NCI-H2081 treated with DMSO at 0.1 percent for 48 hours (cell line): Measurements from ENCODE around the gene AP1G2.
A peak's percentile ranks its signal among the peaks of the same experiment; 100 is the strongest.
"Not testable (repeated sequence)": the region's sequence is repeated elsewhere in the genome, so short reads cannot be mapped to it uniquely, and the experiment has no call there.

ENCODE experiments used
- DNase-seq: peaks from one replicate; lab custom pipeline; 2025; lab: John Stamatoyannopoulos, UW

AP1G2 gene

GRCh38 chr14:23594191-23594590, 26.6 kb upstream of the AP1G2 start:
- DNase-seq, result not testable (repeated sequence)

DNA sequence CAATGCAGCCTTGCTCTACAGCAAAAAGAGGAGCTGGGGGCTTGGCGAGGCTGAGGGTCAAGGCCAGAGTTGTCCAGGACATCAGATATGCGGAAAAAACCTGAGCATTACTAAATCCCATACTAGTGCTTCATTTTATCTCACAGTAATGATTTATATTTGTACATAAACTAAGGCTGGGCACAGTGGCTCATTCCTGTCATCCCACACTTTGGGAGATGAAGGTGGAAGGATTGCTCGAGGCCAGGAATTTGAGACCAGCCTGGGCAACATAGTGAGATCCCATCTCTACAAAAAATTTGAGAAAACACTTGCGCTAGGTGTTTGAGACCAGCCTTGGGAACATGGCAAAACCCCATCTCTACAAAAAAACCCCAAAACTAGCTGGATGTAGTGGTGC, 22.6 kb upstream of the AP1G2 start:
- DNase-seq, result no peak

DNA sequence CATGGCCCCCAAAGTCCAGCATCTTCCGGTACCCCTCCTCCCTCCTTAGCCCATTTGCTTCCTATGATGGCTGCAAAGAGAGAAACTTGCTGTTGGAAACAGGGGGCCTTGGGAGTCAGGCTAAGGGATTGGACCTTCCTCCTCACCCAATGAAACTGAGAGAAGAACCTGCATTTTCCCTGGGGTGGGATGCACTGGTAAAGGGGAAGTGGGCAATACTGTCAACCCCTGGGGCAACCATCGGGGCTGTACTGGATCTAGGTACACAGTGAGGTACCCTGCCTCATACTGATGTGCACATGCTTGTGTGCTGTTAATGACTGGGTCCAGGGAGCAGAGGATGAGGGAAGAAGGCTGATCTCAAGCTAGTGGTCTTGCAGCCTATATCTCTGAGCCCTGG, 22.0 kb upstream of the AP1G2 start:
- no peak for DNase-seq

- DNase-seq, result peak; percentile 63
These were observed 21.4 kb upstream of the AP1G2 start for GRCh38 chr14:23588884-23589598.

- DNase-seq, result not testable (repeated sequence)
These were observed 17.1 kb upstream of the AP1G2 start for GRCh38 chr14:23584527-23585203.

DNA sequence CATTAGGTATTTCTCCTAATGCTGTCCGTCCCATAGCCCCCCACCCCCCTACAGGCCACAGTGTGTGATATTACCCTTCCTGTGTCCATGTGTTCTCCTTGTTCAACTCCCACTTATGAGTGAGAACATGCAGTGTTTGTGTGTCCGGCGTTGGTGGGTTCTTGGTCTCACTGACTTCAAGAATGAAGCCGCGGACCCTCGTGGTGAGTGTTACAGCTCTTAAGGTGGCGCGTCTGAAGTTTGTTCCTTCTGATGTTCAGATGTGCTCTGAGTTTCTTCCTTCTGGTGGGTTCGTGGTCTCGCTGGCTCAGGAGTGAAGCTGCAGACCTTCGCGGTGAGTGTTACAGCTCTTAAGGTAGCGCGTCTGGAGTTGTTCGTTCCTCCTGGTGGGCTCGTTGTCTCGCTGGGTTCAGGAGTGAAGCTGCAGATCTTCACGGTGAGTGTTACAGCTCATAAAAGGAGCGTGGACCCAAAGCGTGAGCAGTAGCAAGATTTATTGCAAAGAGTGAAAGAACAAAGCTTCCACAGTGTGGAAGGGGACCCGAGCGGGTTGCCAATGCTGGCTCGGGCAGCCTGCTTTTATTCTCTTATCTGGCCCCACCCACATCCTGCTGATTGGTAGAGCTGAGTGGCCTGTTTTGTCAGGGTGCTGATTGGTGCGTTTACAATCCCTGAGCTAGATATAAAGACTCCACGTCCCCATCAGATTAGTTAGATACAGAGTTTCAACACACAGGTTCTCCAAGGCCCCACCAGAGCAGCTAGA, 16.4 kb upstream of the AP1G2 start:
- not testable (repeated sequence) for DNase-seq

DNA sequence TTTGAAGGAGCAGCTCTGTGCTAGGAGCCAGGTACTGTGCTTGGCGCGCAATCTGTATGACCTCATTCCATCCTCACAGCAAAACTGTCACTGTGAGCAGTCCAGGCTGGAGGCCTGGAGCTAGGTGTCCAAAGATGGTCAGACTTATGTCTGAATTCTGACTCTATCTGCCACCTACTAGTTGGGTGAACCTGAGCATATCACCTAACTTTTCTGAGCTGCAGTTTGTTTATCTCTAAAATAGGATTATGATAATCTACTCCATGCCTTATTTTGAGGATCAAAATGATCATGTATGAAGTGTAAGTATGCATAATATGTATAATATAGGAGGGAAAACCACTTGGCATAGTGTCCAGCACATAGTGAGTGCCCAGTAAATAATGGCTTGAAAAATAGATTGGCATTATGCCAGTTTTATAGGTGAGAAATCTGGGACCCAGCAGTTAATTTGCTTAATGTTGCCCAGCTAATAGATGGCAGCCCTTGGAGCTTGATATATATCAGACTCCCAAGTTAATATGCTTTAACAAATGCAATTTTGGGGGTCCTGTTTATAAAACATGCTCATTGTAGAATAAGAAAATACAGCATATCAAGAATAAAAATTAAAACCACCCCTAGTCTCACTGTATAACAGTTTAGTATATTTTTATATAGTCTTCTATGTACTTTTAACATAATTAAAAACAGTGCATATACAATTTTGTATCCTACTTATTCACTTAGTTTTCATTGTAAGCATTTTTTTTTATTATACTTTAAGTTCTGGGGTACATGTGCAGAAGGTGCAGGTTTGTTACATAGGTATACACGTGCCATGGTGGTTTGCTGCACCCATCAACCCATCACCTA, 15.5 kb upstream of the AP1G2 start:
- no peak for DNase-seq

- no peak for DNase-seq
These were observed 13.3 kb upstream of the AP1G2 start for GRCh38 chr14:23580948-23581281.

DNA sequence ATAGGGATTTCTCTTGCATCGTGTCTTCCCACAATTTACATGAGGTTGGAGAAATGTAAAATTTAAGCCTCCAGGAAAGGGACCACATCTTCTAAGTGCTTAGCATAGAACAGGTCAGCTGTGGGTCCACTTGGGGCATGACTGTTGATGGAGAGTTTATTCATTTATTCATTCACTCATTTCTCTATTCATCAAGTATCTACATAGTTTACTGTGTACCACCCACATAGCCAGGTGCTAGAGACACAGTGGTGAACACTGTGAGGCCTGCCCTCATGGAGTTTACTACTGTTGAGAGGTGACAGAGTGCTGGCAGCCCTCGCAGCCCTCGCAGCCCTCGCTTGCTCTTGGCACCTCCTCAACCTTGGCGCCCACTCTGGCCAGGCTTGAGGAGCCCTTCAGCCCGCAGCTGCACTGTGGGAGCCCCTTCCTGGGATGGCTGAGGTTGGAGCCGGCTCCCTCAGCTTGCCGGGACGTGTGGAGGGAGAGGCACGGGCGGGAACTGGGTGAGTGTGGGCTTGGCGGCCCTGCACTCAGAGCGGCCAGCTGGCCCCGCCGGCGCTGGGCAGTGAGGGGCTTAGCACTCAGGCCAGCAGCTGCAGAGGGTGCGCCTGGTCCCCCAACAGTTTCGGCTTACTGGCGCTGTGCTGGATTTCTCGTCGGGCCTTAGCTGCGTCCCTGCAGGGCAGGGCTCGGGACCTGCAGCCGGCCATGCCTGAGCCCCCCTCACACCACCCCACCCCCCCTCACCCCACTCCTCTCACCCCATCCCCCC, 12.7 kb upstream of the AP1G2 start:
- no peak for DNase-seq

GRCh38 chr14:23579739-23580138, 12.1 kb upstream of the AP1G2 start:
- DNase-seq, result no peak

DNA sequence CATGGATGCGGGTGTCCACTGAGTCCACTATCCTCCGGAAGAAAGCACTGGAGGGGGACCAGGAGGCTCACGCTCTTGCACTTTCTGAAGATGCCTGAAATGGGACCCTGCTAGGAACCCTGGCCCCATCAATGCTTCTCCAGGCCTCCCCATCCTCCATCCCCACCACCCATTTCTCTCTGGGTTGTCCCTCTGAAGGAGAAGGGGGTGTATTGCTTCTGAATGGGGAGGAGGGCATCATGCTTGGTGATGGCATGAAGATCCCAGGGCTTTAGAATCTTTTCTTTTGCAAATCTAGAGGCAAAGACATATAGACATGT, 11.7 kb upstream of the AP1G2 start:
- DNase-seq, result no peak

- DNase-seq, result no peak
These were observed 11.1 kb upstream of the AP1G2 start, which contains the start of gene JPH4 for GRCh38 chr14:23578560-23579310. TSS of gene JPH4 (minus strand) at chr14:23578790. CDS start at chr14:23577453, 1,337 bp downstream.

DNA sequence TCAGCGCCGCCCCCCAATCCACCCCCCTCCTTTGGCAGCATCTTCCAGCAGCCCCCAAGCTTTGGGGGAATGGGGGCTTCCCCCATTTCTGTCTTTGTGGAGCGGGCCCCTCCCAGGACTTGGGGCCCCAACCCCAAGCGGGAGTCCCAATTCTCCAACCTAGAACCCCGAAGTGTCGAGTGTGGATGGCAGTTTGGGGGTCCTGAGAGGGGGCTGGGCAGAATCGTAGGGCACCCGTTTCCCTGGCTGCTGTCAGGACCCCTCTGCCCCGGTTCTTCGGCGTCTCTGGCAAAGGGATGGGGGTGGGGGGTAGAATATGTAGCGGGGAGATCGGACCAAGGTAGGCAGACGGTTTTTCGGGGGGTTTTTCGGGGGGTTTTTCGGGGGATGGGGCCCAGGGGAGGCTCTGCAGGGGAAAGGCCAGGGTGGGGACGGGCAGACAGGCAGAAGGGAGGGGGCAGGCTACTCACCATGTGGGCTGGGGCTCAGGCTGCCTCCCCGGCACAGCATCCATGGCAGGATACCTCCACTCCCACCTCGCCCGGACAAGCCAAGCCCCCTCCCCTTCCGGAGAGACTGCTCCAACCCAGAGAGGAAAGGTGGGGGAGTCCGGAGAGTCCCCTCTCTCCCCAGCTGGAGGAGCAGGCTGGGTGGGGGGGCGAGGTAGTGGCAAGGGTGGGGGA, 10.3 kb upstream of the AP1G2 start:
- DNase-seq, result no peak

DNA sequence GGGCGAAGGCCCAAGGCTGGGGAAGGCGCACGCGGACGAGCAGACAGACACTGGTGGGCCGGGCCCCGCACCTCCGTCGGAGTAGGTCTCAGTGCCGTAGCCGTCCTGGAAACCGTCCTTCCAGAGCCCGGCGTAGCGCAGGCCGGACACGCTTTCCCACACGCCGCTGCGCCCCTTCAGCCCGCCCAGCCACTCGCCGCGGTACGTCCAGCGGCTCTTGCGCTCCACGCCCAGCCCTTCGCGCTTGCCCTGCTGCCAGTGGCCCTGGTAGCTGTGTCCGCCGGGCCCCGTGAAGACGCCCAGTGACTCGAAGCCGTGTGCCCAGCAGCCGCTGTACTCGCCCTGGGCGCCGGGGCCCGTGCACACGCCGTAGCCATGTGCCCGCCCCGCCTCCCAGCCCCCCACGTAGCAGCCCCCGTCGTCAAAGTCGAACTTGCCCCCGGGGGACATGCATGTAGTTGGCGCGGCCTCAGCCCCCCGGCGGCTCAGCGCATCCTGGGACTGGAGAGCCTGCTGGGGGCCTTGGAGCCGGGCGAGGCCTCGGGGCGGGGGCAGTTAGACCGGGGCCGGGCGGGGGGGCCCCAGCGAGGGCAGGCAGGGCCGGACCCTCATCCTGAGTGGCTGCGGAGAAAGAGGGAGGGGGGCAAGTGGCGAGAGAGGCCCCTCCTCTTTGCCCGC, 9.6 kb upstream of the AP1G2 start:
- DNase-seq, result no peak

- DNase-seq, result no peak
These were observed 5.9 kb upstream of the AP1G2 start for GRCh38 chr14:23573384-23574015.

DNA sequence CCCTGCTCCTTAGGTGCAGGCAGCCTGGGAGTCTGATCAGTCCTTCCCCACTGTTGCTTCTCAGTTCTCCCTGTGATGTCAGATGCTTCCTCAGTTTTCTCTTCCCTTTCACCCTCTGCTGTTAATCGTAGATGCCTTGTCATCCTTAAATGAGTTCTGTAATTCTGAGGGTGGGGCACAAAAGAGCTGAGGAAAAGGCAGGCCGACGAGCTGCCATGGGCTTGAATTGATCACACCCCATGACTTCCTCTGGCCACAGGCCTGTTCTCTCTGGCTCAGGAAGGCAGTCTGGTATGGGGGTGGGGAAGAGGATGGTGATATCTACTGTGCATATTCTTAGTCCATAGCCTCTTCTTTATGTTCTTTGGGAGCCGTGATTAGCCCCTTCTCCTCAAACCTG, 5.2 kb upstream of the AP1G2 start:
- no peak for DNase-seq

DNA sequence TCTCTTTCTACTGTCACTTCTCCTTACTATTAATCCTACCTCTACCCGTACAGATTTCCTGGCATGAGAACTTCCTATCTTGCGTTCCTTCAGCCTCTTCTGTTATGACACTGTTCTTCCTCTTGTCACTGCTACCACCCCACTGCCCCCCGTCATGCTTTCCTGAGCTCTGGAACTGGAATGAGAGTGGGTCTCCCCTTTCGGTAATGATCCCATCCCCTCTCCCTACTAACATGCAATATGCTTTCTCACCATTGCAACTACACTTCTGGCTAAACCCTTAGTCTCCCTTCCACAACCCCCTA, 4.9 kb upstream of the AP1G2 start:
- DNase-seq, result no peak

DNA sequence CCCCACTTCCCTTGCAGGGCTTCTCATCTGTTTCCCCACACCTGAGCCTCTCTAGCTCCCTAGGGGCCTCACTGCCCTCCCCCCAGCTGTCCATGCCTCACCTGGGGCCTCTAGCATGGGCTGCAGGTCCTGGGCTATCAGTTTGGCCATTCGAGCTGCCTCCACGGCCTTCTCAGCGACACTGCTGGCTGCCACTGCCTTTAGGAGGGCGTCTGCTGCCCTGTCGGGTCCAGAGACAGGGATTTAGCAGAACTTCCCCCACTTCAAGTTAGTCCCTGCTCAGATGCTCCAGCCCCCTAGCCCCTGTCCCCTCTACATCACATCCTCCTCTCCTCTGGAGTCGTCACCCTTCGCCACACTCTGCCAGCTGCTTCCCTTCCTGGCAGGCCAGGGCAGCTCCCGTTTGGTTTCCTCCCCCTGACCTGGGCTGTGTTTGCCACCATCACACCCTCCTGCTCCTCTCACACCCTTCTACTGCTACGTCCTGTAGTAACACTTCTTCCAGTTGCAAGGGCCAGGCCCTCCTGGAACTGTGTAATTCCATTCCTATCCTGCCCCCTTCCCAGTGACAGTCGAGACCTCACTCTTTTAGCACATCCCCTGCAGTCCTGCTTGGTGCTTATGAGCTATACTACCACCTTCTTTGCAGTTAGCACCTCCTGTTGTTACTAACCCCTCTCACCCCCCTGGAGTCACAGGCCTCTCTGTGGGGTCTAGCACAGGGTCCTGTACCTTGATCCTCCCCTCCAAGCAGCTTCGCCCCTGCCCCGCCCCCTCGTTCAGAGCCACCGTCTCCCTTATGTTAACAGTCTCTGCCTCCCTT, 4.3 kb upstream of the AP1G2 start:
- no peak for DNase-seq
